Brain microvascular endothelial cell (primary cell): ENCODE data around the gene HSD3B7.

Experiments used
- DNase-seq: peaks from one replicate; pipeline ENCODE4 v3.0.0-alpha.2; 2020
- H3K27ac ChIP-seq: fragments of 250-450 bp; sonication (Bioruptor Pico); 2 replicates; pipeline ENCODE4 v1.5.1; 2020; ENCODE audit warnings: mild to moderate bottlenecking, moderate library complexity
- H3K27me3 ChIP-seq: fragments of 250-450 bp; sonication (Bioruptor Pico); replicated peaks from 2 replicates; pipeline ENCODE4 v1.5.1; 2020; ENCODE audit warnings: mild to moderate bottlenecking
- H3K36me3 ChIP-seq: fragments of 250-450 bp; sonication (Bioruptor Pico); replicated peaks from 2 replicates; pipeline ENCODE4 v1.5.1; 2020; ENCODE audit warnings: mild to moderate bottlenecking
- H3K4me3 ChIP-seq: 2 replicates; pipeline ENCODE4 v1.5.1; 2011; ENCODE audit warnings: low read depth, mild to moderate bottlenecking, control low read depth, low read length, moderate library complexity
- in situ Hi-C: cut with HindIII; loops from 2 replicates; pipeline ENCODE4 v1.10.0; 2017; ENCODE audit warnings: low sequenced_read_pairs, low pct_ligation_motif_present
- TF ChIP-seq, protein P1 (sequence below): IDR thresholded peaks from 2 replicates; pipeline ENCODE4 v1.5.1; 2011; ENCODE audit warnings: low read depth, mild to moderate bottlenecking, moderate library complexity, low read length, control low read depth, inconsistent platforms; ENCODE audit errors: missing control alignments

The HSD3B7 gene

GRCh38 chr16:30946671-30947540 is 38.1 kb upstream of the HSD3B7 start:
- no peak for DNase-seq
- peaks cover 20% of the 10 kb centered on the region for H3K36me3 ChIP-seq
- H3K27me3 ChIP-seq, result no peaks in the 10 kb centered on the region
- H3K27ac ChIP-seq, result no peak overlapping the region
- TF ChIP-seq, protein P1, sequence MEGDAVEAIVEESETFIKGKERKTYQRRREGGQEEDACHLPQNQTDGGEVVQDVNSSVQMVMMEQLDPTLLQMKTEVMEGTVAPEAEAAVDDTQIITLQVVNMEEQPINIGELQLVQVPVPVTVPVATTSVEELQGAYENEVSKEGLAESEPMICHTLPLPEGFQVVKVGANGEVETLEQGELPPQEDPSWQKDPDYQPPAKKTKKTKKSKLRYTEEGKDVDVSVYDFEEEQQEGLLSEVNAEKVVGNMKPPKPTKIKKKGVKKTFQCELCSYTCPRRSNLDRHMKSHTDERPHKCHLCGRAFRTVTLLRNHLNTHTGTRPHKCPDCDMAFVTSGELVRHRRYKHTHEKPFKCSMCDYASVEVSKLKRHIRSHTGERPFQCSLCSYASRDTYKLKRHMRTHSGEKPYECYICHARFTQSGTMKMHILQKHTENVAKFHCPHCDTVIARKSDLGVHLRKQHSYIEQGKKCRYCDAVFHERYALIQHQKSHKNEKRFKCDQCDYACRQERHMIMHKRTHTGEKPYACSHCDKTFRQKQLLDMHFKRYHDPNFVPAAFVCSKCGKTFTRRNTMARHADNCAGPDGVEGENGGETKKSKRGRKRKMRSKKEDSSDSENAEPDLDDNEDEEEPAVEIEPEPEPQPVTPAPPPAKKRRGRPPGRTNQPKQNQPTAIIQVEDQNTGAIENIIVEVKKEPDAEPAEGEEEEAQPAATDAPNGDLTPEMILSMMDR, result no peak
- H3K4me3 ChIP-seq, result no peak overlapping the region
- in situ Hi-C loops, result loop anchor here (25.0 kb wide), 1 partner anchor 515 kb away; the partner anchor contains the start of genes ARMC5 and TGFB1I1

- TF ChIP-seq, protein P1, result no peak
- in situ Hi-C loops, result loop anchor here (25.0 kb wide), 1 partner anchor 515 kb away; the partner anchor contains the start of genes ARMC5 and TGFB1I1
- peaks cover 15% of the 10 kb centered on the region for H3K36me3 ChIP-seq
- no peak overlapping the region for H3K4me3 ChIP-seq
- DNase-seq, result no peak
- H3K27me3 ChIP-seq, result no peaks in the 10 kb centered on the region
- no peak overlapping the region for H3K27ac ChIP-seq
Measured at GRCh38 chr16:30947541-30947858, 37.5 kb upstream of the HSD3B7 start.

DNA sequence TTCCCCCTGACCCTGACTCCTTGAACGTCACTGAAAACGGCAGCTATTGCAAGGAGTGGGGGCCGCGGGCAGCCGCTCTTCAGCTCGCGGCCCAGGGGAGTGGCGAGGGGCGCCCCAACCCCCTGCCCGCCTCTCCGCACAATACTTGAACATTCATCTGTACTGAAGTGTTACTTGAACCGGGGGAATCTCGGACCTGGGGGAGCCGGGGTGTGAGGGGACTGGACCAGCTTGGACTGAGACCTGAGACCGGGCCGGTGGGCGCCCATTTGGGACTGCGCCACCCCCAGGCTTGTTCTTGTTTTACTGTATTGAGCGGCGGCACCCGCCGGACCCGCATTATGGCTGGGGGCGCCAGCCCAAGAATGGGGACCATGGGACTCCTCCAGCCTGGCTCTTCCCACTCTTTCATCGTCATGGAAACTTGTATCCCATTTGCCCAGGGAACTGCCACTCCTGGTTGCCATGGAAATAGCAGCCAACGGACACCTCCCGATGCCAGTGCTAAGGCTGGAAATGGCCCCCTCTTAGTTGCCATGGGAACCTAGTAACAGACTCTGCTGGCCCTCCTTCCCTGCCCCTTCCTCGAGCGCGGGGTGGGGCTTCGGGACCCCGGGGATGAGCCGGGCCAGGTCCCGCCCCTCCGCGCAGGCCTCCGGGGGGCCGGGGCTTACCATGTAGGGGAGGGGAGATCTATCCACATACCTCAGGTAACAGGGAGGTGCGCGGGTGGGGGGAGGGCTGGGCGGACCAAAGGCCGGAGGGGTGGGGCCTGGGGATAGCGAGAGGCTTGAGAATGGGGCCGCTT is 36.9 kb upstream of the HSD3B7 start:
- Histone ChIP-seq H3K27ac (peak overlapping the region; percentile 29), H3K4me3 (peak overlapping the region; percentile 75), H3K27me3 (no peaks in the 10 kb centered on the region), H3K36me3 (peaks cover 11% of the 10 kb centered on the region)
- in situ Hi-C loops, result loop anchor here (25.0 kb wide), 1 partner anchor 514 kb away; the partner anchor contains the start of genes ARMC5 and TGFB1I1
- peak; percentile 98 for DNase-seq
- TF ChIP-seq, protein P1, result peak; percentile 2

DNA sequence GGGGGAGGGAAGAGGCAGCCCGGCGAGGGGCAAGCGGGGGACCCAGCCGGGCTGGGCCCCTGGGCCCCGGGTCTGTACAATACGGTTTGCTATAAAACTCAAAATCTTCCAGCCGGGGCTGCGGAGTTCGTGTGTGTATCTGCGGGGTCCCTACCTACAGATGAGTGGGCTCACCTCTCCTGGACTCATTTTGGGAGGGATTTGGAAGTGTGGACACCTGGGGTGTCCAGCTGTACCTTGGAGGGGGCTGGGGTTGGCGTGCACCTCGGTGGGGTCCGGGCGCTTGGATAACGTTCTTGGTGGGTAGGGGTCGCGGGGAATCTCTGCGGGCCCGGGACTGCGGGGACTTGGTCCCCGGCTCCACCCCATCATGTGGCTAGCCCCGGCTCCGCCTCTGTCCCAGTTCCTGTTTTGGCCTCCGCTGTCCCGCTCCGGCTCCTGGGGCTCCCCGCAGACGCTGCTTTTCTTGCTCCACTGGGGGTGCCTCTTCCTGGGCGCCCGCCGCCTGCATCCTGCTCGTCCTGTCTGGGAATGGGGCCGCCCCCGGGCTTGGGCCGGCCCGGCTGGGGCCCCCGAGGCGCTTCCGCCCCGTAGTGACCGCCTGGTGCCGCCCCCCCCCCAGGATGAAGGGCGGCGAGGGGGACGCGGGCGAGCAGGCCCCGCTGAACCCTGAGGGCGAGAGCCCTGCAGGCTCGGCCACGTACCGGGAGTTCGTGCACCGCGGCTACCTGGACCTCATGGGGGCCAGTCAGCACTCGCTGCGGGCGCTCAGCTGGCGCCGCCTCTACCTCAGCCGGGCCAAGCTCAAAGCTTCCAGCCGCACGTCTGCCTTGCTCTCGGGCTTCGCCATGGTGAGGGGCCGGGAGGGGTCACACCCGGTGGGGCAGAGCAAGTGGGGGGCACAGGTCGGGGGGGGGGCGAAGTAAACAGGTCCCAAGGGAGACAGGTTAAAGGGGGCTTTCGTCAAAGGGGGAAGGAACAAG is 36.0 kb upstream of the HSD3B7 start, which contains the start of gene ORAI3:
Gene ORAI3 (plus strand): TSS at position 402 of the 983 bp plus-strand sequence. CDS start 222 bp downstream, at position 624.
- Histone ChIP-seq H3K4me3 (peak within 1 kb of the TSS; percentile 75), H3K27ac (peak within 1 kb of the TSS; percentile 58), H3K27me3 (no peaks in the 10 kb centered on the region), H3K36me3 (peaks cover 8% of the 10 kb centered on the region)
- in situ Hi-C loops, result loop anchor here (25.0 kb wide), 1 partner anchor 513 kb away; the partner anchor contains the start of genes ARMC5 and TGFB1I1
- peak; percentile 29 for DNase-seq
- TF ChIP-seq, protein P1, result no peak
